Measurements from ENCODE around the gene PLD1. TPM values are rescaled to one million over a fixed set of nuclear protein-coding genes. Genes with fewer than 3 reads are reported as not detected.

Gene PLD1
- total and polyA plus RNA-seq, 2 of the 8 experiments (the other 6 are each of a cell fraction or from before 2014, with no cell fraction given): 1.2 to 2.6 TPM

GRCh38 chr3:171556574-171557145 is 253.6 kb downstream of the PLD1 start:
- H2BK5ac ChIP-seq (ENCODE audit: low read depth, low read length): no peak overlapping the region
- no peaks in the 10 kb centered on the region for H3K4me1 ChIP-seq (replicated peaks in 1 of 4; ENCODE audit: control insufficient read depth in 3 of 4, insufficient read depth in 4 of 4, low read length in 3 of 4)
- no peak overlapping the region for H3K4ac ChIP-seq (replicated peaks; ENCODE audit: insufficient read length, low read depth, low read length)
- no peaks in the 10 kb centered on the region for H3K79me1 ChIP-seq (ENCODE audit: low read depth, low read length)
- no peak overlapping the region for H3K9ac ChIP-seq (replicated peaks in 1 of 4; ENCODE audit: extremely low read depth in 1 of 4, low read depth in 3 of 4, low read length in 3 of 4)
- no peaks in the 10 kb centered on the region for H4K20me1 ChIP-seq (replicated peaks in 1 of 2; ENCODE audit: control insufficient read depth in 1 of 2, insufficient read depth in 2 of 2, low read length in 2 of 2)
- ChIA-PET POLR2A (ENCODE audit: partially characterized antibody) (no interaction called here), CTCF (ENCODE audit: partially characterized antibody) (no interaction called here)
- no peak overlapping the region for H3K14ac ChIP-seq (ENCODE audit: insufficient read length)
- no peak for DNase-seq (ENCODE audit: low read depth in 1 of 2, low spot score in 2 of 2)
- no peaks in the 10 kb centered on the region for H3K9me3 ChIP-seq (ENCODE audit: insufficient read depth in 2 of 2, low read depth in 1 of 2, low read length in 1 of 2)
- H4K8ac ChIP-seq (ENCODE audit: extremely low read depth, insufficient read depth, low read length): no peak overlapping the region
- H3K4me3 ChIP-seq (ENCODE audit: extremely low read depth in 1 of 4, insufficient read depth in 2 of 4, low read depth in 3 of 4, low read length in 4 of 4): no peak overlapping the region
- no peak overlapping the region for H2BK20ac ChIP-seq (ENCODE audit: low read length)
- WGBS, 2 experiments (ENCODE audit: extremely low coverage in 1 of 2, insufficient coverage in 1 of 2, insufficient read length in 1 of 2, insufficient replicate concordance in 2 of 2, low coverage in 1 of 2, low lambda C conversion rate in 2 of 2, missing lambda C conversion rate in 1 of 2): 72% methylated on average over 4 of the region's 4 CpGs; no CpG with 5 or more reads in 1 of the 2 experiments
- H3K4me2 ChIP-seq (ENCODE audit: insufficient read depth in 1 of 2, low read depth in 2 of 2, low read length in 2 of 2): no peak overlapping the region
- H4K5ac ChIP-seq (ENCODE audit: insufficient read length, low read depth, low read length): no peak overlapping the region
- no peak overlapping the region for H3K27ac ChIP-seq (ENCODE audit: low read depth, low read length)
- peak overlapping the region; percentile 88; the same call in 1 of the 2 replicates for H2AFZ ChIP-seq (ENCODE audit: low read length)
- H3K23me2 ChIP-seq (ENCODE audit: low read depth, low read length): no peaks in the 10 kb centered on the region
- H2BK15ac ChIP-seq (ENCODE audit: low read length): no peak overlapping the region
- no peak overlapping the region for H4K91ac ChIP-seq (replicated peaks; ENCODE audit: insufficient read length, low read length)
- H3K18ac ChIP-seq (ENCODE audit: extremely low read depth, low read length): no peak overlapping the region
- no peaks in the 10 kb centered on the region for H3K36me3 ChIP-seq (ENCODE audit: control insufficient read depth in 2 of 4, insufficient read depth in 4 of 4, low read length in 3 of 4)
- no peak for FAIRE-seq
- H2BK12ac ChIP-seq (ENCODE audit: low read depth, low read length): no peak overlapping the region
- H3K23ac ChIP-seq (ENCODE audit: insufficient read length): no peak overlapping the region
- H2BK120ac ChIP-seq (replicated peaks; ENCODE audit: low read depth, low read length): no peak overlapping the region
- no peaks in the 10 kb centered on the region for H3K27me3 ChIP-seq (replicated peaks in 1 of 4; ENCODE audit: control insufficient read depth in 3 of 4, extremely low read depth in 1 of 4, insufficient read depth in 3 of 4, low read length in 3 of 4)
- H2AK5ac ChIP-seq (ENCODE audit: low read depth, low read length): no peak overlapping the region
- H3K56ac ChIP-seq (replicated peaks; ENCODE audit: insufficient read length, low read depth, low read length): no peak overlapping the region
- H3K79me2 ChIP-seq (ENCODE audit: control insufficient read depth in 1 of 2, insufficient read depth in 2 of 2, low read length in 2 of 2): no peaks in the 10 kb centered on the region
- TF ChIP-seq GABPA (IDR thresholded peaks at IDR 0.05; ENCODE audit: borderline replicate concordance, insufficient read depth, low read length) (no peak), KDM4A (IDR thresholded peaks at IDR 0.05; ENCODE audit: low read depth, low read length, severe bottlenecking) (no peak), TAF1 (IDR thresholded peaks at IDR 0.05; ENCODE audit: low read depth, low read length) (no peak)

Data from H1 (cell line).